CD4-positive, alpha-beta T cell treated with Interleukin-21 for 1 hour (primary cell): ENCODE measurements around the gene CEP192.

Source experiments
- DNase-seq: peaks from one replicate; pipeline ENCODE4 v3.0.0-alpha.2; 2020

The CEP192 gene

DNA sequence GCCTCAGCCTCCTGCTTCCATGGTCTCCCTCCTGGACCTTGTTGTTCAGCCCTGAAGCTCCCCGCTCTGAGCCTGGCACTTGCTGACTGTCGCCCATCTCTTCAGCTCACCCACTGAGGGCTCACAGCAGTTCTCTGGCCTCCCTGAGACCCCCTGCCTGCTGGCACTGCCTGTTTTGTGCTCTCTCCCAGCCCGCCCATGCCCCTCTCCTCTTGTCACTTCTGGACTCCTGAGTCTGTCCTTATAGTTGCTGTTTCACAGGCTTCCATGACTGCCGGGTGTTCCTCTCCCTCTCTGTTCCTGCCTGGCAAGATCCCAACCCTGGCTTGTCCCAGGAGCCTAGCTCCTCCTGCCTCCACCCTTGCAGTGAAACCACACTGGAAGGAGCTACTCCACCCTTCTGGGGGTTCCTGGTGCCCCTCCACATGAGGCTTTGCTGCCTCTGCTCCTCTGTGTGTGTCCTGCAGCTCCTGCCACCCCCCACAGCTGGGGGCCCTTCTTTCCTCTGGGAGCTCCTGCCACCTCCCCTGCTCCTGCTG lies 110.6 kb downstream of the CEP192 start:
- no peak for DNase-seq

DNA sequence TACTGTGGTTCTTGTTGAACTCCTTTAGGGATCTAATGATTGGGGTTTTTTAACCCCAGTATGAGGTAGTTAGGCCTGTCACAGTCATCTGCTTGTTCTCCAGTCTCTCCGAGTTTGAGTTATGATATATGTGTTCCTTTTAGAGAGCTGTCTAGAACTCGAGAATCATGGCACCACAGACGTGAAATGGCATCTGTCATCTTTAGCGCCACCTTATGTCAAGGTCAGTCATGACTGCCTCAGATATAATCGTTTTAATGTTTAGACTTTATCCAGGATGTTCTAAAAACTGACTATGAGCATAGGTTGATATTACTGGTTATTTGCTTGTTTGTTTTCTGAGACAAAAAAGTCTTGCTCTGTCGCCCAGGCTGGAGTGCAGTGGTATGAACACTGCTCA lies 112.2 kb downstream of the CEP192 start:
- DNase-seq: no peak

DNA sequence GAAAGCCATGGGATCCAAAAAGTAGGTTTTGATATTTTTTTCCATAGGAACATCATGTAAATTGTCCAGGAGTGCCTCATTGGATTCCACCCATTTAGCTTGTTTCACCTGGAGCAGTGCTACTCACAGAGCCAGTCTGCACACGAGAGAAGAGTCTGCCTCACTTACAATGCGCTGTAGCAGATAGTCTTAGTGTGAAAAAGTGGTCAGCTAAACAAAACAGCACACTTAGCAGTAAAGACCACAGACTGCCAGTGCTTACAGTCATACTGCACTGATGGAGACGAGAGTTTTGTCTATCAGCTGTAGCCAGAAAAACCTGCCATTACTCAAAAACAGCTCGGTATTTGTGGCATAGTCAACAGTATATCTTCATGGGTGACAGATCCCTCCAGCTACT lies 113.9 kb downstream of the CEP192 start:
- DNase-seq: no peak

DNA sequence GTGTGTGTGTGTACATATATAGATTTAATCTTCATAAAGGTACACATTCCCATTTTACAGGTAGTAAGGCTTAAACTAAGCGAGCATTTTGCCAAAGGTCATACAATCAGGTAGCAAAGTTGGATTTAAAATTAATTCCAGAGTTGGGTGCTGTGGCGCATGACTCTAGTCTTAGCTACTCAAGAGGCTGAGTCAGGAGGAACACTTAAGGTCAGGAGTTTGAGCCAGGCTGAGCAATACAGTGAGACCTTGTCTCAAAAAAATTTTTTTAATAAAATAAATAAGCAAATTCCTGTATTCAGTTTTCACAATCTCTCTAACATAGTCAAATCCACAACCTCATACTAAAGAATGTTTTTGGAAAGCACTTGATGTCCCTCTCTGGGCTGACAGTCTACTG lies 115.9 kb downstream of the CEP192 start:
- no peak for DNase-seq

DNA sequence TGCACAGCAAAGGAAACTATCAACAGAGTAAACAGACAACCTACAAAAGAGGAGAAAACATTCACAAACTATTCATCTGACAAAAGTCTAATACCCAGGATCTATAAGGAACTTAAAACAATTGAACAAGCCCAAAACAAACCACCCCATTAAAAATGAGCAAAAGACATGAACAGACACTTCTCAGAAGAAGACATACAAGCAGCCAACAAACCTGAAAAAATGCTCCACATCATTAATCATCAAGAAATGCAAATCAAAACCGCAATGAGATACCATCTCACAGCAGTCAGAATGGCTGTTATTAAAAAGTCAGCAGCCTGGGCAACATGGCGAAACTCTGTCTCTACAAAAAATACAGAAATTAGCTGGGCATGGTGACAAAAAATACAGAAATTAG lies 117.2 kb downstream of the CEP192 start:
- no peak for DNase-seq

DNA sequence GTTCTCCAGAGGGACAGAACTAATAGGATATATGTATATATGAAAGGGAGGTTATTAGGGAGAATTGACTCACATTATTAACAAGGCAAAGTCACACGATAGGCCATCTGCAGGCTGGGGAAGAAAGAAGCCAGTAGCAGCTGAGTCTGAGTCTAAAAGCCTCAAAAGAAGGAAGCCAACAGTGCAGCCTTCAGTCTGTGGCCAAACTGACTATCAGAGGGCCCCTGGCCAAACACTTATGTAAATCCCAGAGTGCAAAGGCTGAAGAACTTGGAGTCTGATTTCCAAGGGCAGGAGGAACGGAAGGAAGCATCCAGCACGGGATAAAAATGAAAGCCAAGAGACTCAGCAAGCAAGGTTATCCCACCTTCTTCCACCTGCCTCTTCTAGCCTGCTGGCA lies 119.4 kb downstream of the CEP192 start:
- no peak for DNase-seq

DNA sequence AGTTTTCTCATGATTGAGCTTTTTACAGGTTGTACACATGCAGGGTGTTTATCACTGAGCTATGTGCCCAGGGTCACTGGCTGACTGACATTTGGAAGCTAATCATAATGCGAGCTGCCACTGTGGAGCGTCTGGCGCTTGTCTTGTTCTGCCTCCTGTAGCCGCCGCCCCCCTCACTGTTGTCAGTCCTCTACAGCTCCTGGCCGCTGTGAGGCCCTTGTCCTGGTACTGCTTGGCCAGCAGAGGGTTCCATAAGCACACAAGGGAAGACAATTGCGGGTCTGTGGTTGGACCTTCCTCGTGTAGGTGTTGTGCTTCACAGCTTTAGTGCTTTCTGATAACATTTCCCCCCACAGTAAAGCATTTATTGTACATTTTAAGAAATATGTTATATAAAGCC lies 121.8 kb downstream of the CEP192 start:
- no peak for DNase-seq

DNA sequence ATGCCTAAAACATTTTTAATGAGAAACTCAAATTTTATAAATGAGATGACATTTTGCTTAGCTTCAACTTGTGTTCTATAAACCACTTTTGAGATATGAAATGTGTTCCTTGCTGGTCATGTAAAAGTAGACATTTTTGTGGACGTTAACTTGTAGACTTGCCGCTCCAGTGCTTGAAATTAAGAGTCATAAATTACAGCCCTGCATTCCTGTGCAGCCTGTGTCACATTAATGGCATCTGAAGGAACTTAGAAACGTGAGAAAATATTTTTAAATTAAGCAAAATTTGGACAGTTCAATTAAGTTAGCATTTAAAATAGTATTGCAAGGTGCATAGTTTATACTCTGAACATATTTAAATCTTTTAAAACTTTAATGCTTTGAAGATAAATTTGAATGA lies 129.1 kb downstream of the CEP192 start:
- no peak for DNase-seq

DNA sequence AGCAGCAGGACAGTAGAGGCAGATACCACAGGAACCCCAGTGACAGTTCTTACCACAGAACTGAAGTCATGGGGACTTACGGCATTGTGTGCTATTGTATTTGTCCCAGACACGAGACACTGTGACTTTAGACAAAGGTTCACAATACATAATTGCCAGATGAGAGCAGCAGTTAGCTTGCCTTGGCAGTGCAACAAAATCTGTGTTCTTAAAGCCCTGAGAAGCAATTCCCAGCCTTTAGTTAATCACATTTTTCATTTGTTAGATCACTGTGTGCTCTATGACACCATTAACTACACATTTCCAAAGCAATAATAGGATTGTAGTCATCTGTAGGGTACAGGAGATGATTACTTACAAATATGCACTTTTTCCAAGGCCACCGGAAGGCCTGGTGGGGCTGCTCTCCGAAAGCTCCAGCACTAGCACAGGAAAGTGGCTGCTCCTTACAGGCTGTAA lies 129.8 kb downstream of the CEP192 start:
- no peak for DNase-seq

DNA sequence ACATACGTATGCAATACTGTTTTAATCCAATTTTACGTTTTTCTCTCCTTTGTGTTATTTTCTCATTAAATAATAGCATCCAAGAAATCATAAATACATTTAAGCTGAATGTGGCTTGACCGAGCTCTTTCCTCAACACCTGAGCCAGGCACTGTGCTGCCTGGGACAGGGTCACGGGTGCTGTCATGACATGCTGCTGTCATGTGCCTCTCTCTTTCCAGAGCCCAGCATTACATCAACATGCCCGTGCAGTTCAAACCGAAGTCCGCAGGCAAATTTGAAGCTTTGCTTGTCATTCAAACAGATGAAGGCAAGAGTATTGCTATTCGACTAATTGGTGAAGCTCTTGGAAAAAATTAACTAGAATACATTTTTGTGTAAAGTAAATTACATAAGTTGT lies 133.2 kb downstream of the CEP192 start:
- DNase-seq: no peak

DNA sequence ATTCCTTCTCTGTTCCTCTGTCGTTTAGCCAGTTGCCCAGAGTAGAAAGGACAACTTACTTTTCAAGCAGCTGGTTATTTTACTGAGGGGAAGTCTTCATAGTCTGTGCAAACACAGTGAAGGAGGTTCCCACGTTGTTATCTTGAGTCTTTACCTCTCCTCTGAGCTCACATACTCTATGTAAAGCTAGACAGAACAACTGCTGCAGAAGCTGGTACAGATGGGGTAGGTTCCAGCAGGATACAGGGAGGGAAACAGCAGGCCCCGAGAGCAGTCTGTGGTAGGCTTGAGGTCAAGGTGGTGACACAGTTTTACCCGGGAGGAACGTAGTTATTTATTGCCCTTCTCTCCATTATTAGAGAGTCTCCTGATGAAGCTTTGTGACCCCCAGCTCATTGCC lies 134.0 kb downstream of the CEP192 start:
- DNase-seq: no peak

DNA sequence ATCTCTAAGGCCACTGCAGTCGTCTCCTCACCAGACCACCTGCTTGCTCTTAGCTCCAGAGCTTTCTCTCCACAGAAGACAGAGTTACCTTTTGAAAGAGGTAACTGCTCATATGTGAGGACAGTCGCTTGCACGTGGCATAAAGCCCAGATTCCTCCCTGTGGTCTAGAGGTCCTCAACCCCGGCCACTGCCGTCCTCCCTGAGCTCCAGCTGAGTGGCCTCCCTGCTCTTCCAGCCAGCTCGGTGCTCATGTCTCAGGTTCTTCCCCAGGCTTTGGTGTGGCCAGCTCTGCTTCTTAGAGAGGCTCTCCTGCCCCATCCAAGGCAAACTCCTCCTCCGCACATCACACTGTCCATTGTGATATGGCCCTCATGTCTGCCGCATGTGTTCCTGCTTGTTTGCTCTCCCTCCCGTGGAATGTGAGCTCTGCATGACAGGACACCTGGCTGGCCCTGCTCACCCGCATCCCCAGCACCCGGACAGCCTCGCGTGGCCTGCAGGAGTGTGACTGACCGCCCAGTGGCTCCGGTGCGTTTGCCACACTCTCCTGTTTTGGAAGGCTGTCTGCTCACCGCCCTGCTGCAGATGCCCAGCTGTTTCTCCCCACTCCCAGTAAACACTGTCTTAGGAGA lies 135.9 kb downstream of the CEP192 start:
- DNase-seq: no peak

DNA sequence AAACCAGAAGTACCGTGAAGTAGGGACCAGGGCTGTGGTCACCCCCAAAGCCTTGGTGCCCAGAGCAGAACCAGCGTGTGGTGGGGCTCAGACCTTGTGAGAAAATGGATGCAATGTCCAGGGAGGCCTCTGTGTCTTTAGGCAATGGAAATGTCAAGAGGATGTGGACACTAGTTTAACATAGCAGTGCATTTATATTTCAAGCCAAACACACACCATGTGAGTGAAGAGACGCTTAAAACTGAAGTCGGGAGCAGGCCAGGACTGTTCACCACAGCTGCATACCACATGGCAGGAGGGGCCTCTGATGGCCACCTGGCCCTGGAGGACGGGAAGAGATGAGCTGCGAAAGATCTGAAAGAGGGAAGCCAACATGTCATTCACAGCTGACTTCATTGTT lies 140.1 kb downstream of the CEP192 start:
- no peak for DNase-seq

DNA sequence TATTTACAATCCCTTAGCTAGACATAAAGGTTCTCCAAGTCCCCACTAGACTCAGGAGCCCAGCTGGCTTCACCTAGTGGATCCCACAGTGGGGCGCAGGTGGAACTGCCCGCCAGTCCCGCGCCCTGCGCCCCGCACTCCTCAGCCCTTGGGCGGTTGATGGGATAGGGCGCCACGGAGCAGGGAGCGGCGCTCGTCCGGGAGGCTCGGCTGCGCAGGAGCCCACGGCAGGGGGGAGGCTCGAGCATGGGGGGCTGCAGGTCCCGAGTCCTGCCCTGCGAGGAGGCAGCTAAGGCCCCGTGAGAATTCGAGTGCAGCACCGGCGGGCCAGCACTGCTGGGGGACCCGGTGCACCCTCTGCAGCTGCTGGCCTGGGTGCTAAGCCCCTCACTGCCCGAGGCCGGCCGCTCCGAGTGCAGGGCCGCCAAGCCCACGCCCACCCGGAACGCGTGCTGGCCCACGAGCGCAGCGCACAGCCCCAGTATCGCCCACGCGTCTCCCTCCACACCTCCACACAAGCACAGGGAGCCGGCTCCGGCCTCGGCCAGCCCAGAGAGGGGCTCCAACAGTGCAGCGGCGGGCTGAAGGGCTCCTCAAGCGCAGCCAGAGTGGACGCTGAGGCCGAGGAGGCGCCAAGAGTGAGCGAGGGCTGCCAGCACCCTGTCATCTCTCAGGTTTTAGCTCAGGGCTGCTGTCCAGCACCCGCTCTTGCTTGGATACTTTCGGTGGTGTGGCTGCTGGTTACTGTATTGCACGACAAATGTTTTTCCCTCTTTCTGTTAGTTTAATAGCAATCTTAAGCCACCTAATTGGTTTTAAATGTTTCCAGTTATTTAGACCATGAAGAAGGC lies 143.6 kb downstream of the CEP192 start:
- DNase-seq: no peak

DNA sequence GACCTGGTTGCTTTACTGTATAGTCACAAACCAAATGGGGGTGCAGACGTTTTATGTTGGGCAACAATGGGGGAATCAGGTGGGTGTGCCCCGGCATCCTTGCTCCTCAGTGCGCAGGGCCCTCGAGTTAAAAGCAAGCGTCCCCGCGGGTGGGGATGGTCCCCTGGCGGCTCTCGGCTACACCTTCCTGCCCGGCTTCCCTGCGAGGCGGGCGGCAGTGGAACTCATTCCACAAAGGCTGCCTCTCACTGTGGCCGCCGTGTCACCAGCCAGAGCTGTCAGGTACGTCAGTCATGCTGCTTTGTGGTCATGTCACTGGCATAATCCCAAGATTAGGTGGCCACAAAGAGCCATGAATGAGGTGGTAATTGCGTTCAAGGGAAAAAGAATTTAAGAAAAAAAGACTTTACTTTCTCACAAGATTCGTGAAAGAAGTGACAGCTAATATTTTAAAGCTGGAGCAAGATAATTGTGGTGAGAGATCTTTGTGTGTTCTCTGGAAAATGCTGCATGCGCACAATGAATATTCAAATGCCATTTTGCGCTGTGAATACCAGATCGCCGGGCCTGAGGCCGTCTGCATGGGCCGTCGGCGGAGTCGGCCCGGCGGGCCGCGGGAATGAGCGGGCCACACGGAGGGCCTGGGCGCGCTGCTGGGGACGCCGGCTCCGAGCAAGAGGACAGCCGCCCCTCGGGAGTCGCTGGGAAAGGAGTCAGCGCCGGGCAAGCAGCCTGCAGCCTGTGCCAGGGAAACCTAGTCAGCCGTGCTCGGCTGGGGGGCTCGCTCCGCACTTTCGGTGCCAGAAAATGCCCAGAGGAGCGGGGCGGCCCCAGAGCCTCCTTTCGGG lies 145.1 kb downstream of the CEP192 start:
- DNase-seq: peak; percentile 30

DNA sequence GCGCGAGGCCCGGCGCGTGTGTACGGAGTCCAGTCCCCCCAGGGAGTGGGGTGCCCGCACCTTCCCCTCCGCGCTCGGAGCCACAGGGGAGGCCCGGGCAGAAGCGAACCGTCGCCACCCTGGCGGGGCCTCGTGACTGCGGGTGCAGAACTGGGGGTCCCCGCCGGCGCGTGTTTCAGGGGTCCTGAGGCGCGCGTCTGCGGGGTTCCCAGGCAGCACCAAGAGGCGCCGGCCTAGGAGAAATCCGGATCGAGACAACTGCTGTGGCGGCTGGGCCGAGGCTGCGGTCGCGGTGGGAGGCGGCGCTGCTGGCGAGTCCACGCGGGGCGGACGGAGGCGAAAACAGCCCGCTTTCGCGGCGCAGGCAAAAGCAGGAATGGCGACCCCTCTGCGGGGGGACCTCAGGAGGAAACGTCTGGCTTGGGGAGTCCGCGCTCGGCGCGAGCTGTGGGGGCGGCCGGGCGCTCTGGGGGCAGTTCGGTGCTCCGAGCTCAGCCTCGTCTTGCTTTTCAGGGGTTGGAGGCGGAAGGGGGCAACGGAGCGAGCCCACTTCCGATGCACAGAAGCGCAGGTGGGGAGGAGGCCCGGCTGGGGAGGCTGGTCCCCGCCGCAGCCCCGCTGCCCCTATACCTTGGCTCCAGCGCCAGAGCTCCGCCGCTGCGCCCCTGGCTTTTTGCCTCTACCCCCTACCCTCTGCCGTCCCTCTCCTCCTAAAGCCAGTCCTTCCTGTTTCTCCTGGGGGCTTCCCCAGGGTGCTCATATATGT lies 145.9 kb downstream of the CEP192 start:
- peak; percentile 30 for DNase-seq

DNA sequence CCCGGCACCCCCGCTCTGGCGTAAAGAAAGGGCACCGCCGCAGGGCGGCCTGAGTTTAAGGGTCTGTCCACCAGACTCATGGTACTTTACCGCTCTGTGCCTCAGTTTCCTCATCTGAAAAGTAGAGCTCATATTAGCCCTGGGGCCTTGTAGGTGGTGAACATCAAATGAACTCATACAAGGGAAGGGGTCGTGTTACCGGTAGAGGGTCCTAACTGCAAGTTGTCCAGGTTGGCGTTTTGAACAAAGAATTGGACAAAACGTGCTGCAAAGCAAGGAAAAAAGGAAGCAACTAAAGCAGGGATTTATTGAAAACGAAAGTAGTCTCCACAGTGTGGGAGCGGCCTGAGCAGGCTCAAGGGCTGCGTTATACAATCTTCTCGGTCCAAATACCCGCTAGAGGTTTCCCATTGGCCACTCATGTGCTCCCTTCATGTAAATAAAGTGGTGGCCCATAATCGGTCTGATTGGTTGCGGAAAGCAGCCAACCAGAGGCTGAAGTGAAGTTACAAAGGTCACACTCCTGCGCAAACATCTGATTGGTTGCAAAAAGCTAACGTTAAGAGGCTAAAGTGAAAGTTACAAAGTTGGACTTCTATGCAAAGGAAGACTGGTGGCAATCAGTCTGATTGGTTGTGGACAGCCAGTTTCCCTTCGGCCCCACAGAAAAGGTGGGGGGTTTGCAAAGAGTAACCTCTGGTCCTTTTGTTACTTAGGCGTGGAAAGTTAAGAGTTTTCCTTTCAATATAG lies 146.7 kb downstream of the CEP192 start:
- DNase-seq: peak; percentile 91

DNA sequence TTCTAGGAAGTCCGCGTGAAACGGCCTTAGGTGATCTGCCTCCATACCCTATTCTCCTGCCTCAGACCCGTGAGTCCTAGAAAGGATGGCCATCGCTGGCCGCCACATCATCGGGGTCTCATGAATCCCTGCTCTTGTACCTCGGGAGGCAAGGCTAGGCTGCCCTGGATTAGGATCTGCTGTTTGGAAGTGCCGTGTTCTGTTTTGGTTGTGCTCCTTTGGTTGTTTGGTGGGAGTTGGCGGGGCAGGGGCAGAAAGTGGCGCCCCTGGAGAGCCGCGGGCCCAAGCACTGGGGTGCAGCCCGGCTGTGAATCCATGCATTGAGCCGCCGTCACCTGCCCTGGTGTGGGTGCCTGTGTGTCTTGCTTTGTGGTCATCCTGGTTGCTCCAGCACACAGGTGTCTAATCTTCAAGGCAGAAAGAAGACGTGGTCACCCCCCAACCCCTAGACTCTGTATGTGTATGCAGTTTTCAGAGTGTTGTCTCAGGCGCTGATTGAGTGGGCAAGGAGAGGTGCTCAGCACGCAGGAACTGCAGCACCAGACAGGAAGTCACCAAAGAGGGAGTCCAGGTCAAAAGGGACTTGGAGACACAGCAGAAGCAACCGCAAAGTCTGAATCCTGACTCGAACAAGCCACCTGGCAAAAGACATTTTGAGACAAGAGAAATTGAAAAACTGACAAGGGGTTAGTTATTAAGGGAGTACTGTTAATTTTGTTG lies 147.4 kb downstream of the CEP192 start:
- no peak for DNase-seq

DNA sequence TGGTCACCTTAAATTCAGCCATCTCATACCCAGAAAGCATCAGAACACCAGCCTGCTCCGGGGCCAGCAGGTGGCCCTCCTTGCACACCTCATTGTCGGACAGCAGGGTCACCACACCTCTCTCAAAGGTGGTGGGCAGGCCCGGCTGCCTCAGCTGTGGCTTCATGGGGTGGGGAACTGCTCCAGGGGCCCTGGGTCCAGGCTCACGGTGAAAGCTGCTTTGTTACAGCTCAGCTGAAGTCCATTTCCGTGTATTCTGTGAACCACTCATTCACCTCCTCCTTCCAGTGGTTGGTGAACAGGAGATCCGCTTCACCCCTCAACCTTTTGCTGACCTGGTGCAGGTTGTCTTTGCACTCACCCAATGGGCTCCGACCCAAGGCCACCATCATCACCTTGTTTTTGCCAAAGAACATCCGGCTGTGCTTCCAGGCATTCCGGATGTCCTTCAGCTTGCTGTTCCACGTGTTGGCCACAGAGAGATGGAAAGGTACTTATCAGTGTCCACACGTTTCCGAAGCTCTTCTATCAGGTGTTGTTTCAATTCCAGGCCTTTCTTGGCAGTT lies 148.8 kb downstream of the CEP192 start:
- no peak for DNase-seq

DNA sequence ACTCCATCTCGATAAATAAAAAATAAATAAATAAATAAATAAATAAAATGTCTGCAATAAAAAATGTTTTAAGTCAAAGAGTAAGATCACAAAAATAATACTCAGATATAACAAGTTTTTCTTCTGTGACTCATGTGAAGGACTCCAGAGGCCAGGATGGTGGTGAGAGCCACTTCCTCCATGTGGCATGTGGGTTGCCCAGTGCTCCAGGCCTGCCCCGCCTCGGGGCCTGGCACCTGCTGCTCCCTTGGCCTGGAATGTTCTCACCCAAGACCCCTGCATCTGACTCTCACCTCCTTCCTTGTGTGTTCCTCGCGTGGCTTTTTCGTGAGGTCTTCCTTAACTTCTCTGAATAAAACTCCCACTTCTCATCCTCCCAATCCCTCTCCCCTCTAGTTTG lies 150.0 kb downstream of the CEP192 start:
- DNase-seq: no peak
